Mesendoderm (in vitro differentiated cells): ENCODE measurements around the gene CXCL11.
"Not testable (repeated sequence)": the region's sequence is repeated elsewhere in the genome, so short reads cannot be mapped to it uniquely, and the experiment has no call there.

Experiments used
- DNase-seq: peaks from one replicate; pipeline ENCODE4 v3.0.0; 2013
- H2AK5ac ChIP-seq: 2 replicates; pipeline ENCODE4 v1.6.1; 2013; ENCODE audit warnings: low read length, inconsistent platforms
- H2BK120ac ChIP-seq: 2 replicates; pipeline ENCODE4 v1.6.1; 2013; ENCODE audit warnings: low read depth, mild to moderate bottlenecking, low read length, moderate library complexity, mixed read lengths
- H2BK15ac ChIP-seq: replicated peaks from 2 replicates; pipeline ENCODE4 v1.6.1; 2013; ENCODE audit warnings: low read depth, mild to moderate bottlenecking, moderate library complexity
- H2BK5ac ChIP-seq: 2 replicates; pipeline ENCODE4 v1.6.1; 2013; ENCODE audit warnings: low read length, inconsistent platforms
- H3K18ac ChIP-seq: 2 replicates; pipeline ENCODE4 v1.6.1; 2013; ENCODE audit warnings: mild to moderate bottlenecking, low read length, mixed read lengths
- H3K23ac ChIP-seq: one replicate; pipeline ENCODE4 v1.6.1; 2013; ENCODE audit warnings: low read length
- H3K27ac ChIP-seq: 2 replicates; pipeline ENCODE4 v1.5.1; 2013; ENCODE audit warnings: low read depth, mild to moderate bottlenecking, inconsistent platforms, low read length, moderate library complexity
- H3K27me3 ChIP-seq: 2 replicates; pipeline ENCODE4 v1.6.1; 2013; ENCODE audit warnings: low read length, control low read depth, mild to moderate bottlenecking, inconsistent platforms; ENCODE audit not compliant: insufficient read depth, poor library complexity
- H3K36me3 ChIP-seq: 2 replicates; pipeline ENCODE4 v1.6.1; 2013; ENCODE audit warnings: low read length, inconsistent platforms; ENCODE audit not compliant: control insufficient read depth, insufficient read depth
- H3K4ac ChIP-seq: one replicate; pipeline ENCODE4 v1.6.1; 2013; ENCODE audit warnings: low read depth, mild to moderate bottlenecking, low read length, moderate library complexity
- H3K4me1 ChIP-seq: 2 replicates; pipeline ENCODE4 v1.6.1; 2013; ENCODE audit warnings: low read depth, low read length, inconsistent platforms; ENCODE audit not compliant: control insufficient read depth
- H3K4me2 ChIP-seq: 2 replicates; pipeline ENCODE4 v1.6.1; 2013; ENCODE audit warnings: low read length
- H3K4me3 ChIP-seq: 2 replicates; pipeline ENCODE4 v1.5.1; 2013; ENCODE audit warnings: mild to moderate bottlenecking, low read length
- H3K56ac ChIP-seq: one replicate; pipeline ENCODE4 v1.6.1; 2013; ENCODE audit warnings: low read length
- H3K79me1 ChIP-seq: 2 replicates; pipeline ENCODE4 v1.6.1; 2013; ENCODE audit warnings: low read length, inconsistent platforms
- H3K79me2 ChIP-seq: 2 replicates; pipeline ENCODE4 v1.6.1; 2013; ENCODE audit warnings: mild to moderate bottlenecking, low read length; ENCODE audit not compliant: control insufficient read depth, insufficient read depth
- H3K9ac ChIP-seq: 2 replicates; pipeline ENCODE4 v1.6.1; 2013; ENCODE audit warnings: low read length, inconsistent platforms
- H4K5ac ChIP-seq: one replicate; pipeline ENCODE4 v1.6.1; 2013; ENCODE audit warnings: low read length
- H4K8ac ChIP-seq: one replicate; pipeline ENCODE4 v1.6.1; 2013; ENCODE audit warnings: low read depth, mild to moderate bottlenecking, control low read depth, low read length, moderate library complexity
- WGBS: extraction: QIAGEN DNeasy Blood & Tissue Kit; methylation state at CpG from one replicate; pipeline ENCODE4 v1.1.7; 2013; ENCODE audit warnings: low lambda C conversion rate, missing lambda C conversion rate; ENCODE audit not compliant: insufficient coverage; ENCODE audit errors: extremely low coverage; 5-methylcytosine and 5-hydroxymethylcytosine counted together

The CXCL11 gene

GRCh38 chr4:76042241-76042998, 6.5 kb upstream of the CXCL11 start:
- WGBS: no CpG with 5 or more reads among the region's 18 CpGs
- H2AK5ac ChIP-seq, H3K9ac ChIP-seq, H3K27me3 ChIP-seq, H4K8ac ChIP-seq, H3K4me2 ChIP-seq, H2BK120ac ChIP-seq, H2BK5ac ChIP-seq, H3K27ac ChIP-seq, H3K4me3 ChIP-seq, H3K36me3 ChIP-seq, H3K4me1 ChIP-seq, H4K5ac ChIP-seq, H3K56ac ChIP-seq, H3K18ac ChIP-seq, DNase-seq, H3K23ac ChIP-seq, H3K4ac ChIP-seq, H3K79me1 ChIP-seq, H2BK15ac ChIP-seq, H3K79me2 ChIP-seq: not testable (repeated sequence)

DNA sequence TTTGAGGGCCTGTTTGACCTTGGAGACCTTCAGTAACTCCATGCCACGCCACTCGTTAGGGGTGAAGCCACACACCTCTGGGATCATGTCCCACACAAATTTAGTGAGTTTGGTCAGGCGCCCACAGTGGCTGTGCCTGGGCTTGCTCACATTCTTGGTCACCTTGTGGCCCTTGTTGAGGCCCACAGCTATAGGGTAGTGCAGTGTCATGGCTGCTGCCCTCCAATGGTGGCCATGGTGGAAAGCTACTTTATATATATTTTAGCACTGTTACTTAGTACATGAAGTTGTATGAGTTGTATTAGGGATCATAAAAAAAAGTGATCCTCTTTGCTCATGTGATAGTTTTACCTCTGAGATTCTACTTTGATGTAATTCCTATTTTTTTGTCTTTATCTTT, 985 bp upstream of the CXCL11 start:
- Histone ChIP-seq H3K4ac (no peak overlapping the region), H3K27me3 (no peaks in the 10 kb centered on the region), H3K56ac (no peak overlapping the region), H3K79me1 (no peaks in the 10 kb centered on the region), H3K4me3 (no peak overlapping the region), H2BK5ac (no peak overlapping the region), H2BK15ac (no peak overlapping the region), H3K9ac (no peak overlapping the region), H4K8ac (no peak overlapping the region), H3K79me2 (no peaks in the 10 kb centered on the region), H3K4me1 (no peaks in the 10 kb centered on the region), H3K18ac (no peak overlapping the region), H3K36me3 (no peaks in the 10 kb centered on the region), H3K4me2 (no peak overlapping the region), H3K23ac (no peak overlapping the region), H3K27ac (no peak overlapping the region), H2BK120ac (no peak overlapping the region), H4K5ac (no peak overlapping the region), H2AK5ac (no peak overlapping the region)
- no peak for DNase-seq
- WGBS: no CpG with 5 or more reads among the region's 3 CpGs

DNA sequence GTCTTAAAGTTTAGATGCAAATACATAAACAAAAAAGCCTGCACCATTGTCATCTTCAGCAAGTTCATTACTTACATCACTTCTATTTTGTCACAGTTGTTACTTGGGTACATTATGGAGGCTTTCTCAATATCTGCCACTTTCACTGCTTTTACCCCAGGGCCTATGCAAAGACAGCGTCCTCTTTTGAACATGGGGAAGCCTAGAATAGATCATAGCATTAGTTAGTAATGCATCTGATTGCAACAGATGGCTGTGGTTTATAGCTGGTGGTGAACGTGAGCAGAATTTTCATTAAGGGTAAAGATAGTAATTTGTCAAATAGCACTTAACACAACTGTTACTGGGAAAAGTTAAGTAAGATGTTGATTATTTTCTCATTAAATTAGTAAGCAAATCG, 729 bp downstream of the CXCL11 start:
- Histone ChIP-seq H3K27me3 (no peaks in the 10 kb centered on the region), H3K23ac (no peak overlapping the region), H3K4me2 (no peak overlapping the region), H4K5ac (no peak overlapping the region), H3K4ac (no peak overlapping the region), H3K4me3 (no peak overlapping the region), H3K36me3 (no peaks in the 10 kb centered on the region), H3K56ac (no peak overlapping the region), H2BK15ac (no peak overlapping the region), H3K79me1 (no peaks in the 10 kb centered on the region), H2AK5ac (no peak overlapping the region), H3K27ac (no peak overlapping the region), H2BK120ac (no peak overlapping the region), H4K8ac (no peak overlapping the region), H3K18ac (no peak overlapping the region), H3K4me1 (no peaks in the 10 kb centered on the region), H3K9ac (no peak overlapping the region), H3K79me2 (no peaks in the 10 kb centered on the region), H2BK5ac (no peak overlapping the region)
- no peak for DNase-seq
- no CpG with 5 or more reads among the region's 3 CpGs for WGBS

DNA sequence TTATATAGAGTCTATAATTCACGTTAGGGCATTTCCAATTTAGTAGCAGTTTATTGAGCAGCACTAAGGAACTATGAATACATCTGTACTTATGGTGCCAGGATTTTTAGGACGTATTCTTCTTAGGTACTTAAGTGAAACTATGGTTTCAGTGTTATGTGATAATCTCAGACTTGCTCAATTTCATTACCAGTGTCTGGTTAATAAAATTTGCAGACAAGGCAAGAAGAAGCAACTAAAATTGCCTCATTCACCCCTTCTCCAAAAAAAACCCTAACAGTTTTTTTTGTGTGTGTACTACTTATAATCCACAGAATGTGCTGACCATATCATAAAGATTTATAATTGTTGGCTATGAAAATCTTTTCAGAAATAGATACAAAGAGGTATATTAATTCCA, 6.6 kb downstream of the CXCL11 start:
- Histone ChIP-seq H3K79me1 (no peaks in the 10 kb centered on the region), H2BK120ac (no peak overlapping the region), H3K4me2 (no peak overlapping the region), H3K79me2 (no peaks in the 10 kb centered on the region), H4K8ac (no peak overlapping the region), H2AK5ac (no peak overlapping the region), H3K27me3 (no peaks in the 10 kb centered on the region), H2BK15ac (no peak overlapping the region), H3K4me1 (no peaks in the 10 kb centered on the region), H3K9ac (no peak overlapping the region), H3K36me3 (no peaks in the 10 kb centered on the region), H3K56ac (no peak overlapping the region), H3K18ac (no peak overlapping the region), H3K4me3 (no peak overlapping the region), H3K27ac (no peak overlapping the region), H4K5ac (no peak overlapping the region), H3K4ac (no peak overlapping the region), H2BK5ac (no peak overlapping the region), H3K23ac (no peak overlapping the region)
- no CpG with 5 or more reads among the region's 2 CpGs for WGBS
- no peak for DNase-seq

GRCh38 chr4:76028350-76028765, 7.5 kb downstream of the CXCL11 start:
- Histone ChIP-seq H3K23ac (no peak overlapping the region), H3K18ac (no peak overlapping the region), H3K79me1 (no peaks in the 10 kb centered on the region), H2BK120ac (no peak overlapping the region), H3K27me3 (no peaks in the 10 kb centered on the region), H2BK5ac (no peak overlapping the region), H2AK5ac (no peak overlapping the region), H3K36me3 (no peaks in the 10 kb centered on the region), H3K4me2 (no peak overlapping the region), H3K56ac (no peak overlapping the region), H4K5ac (no peak overlapping the region), H3K79me2 (no peaks in the 10 kb centered on the region), H3K4ac (no peak overlapping the region), H3K9ac (no peak overlapping the region), H4K8ac (no peak overlapping the region), H3K4me1 (no peaks in the 10 kb centered on the region), H3K27ac (no peak overlapping the region), H3K4me3 (no peak overlapping the region), H2BK15ac (no peak overlapping the region)
- DNase-seq: no peak
- WGBS: no CpG with 5 or more reads among the region's 6 CpGs

GRCh38 chr4:76024065-76024464, 11.8 kb downstream of the CXCL11 start:
- Histone ChIP-seq H3K4me1 (no peaks in the 10 kb centered on the region), H3K18ac (no peak overlapping the region), H3K27ac (no peak overlapping the region), H2BK5ac (no peak overlapping the region), H3K4me3 (no peak overlapping the region), H3K36me3 (no peaks in the 10 kb centered on the region), H4K8ac (no peak overlapping the region), H3K4ac (no peak overlapping the region), H3K4me2 (no peak overlapping the region), H3K27me3 (no peaks in the 10 kb centered on the region), H2BK15ac (no peak overlapping the region), H4K5ac (no peak overlapping the region), H2BK120ac (no peak overlapping the region), H3K56ac (no peak overlapping the region), H3K9ac (no peak overlapping the region), H3K79me2 (no peaks in the 10 kb centered on the region), H3K79me1 (no peaks in the 10 kb centered on the region), H2AK5ac (no peak overlapping the region), H3K23ac (no peak overlapping the region)
- DNase-seq: no peak
- no CpG with 5 or more reads among the region's 4 CpGs for WGBS
